Left ventricle myocardium inferior (tissue), 1 donor: ENCODE data around the gene NSMF. TPM values are rescaled to one million over a fixed set of nuclear protein-coding genes. Genes with fewer than 3 reads are reported as not detected.

Source experiments
- DNase-seq: peaks from one replicate; pipeline ENCODE4 v3.0.0-alpha.2; 2020
- H3K27ac ChIP-seq: fragments of 200-600 bp; replicated peaks from 2 replicates; pipeline ENCODE4 v1.8.0; 2021
- H3K27me3 ChIP-seq: fragments of 200-600 bp; 2 replicates; pipeline ENCODE4 v1.8.0; 2021; ENCODE audit warnings: low read depth
- H3K36me3 ChIP-seq: fragments of 200-600 bp; 2 replicates; pipeline ENCODE4 v1.8.0; 2021
- H3K4me1 ChIP-seq: fragments of 200-600 bp; 2 replicates; pipeline ENCODE4 v1.8.0; 2021
- H3K4me3 ChIP-seq: fragments of 200-600 bp; 2 replicates; pipeline ENCODE4 v1.8.0; 2021; ENCODE audit warnings: mild to moderate bottlenecking, moderate library complexity
- H3K9me3 ChIP-seq: fragments of 200-600 bp; replicated peaks from 2 replicates; pipeline ENCODE4 v1.8.0; 2021
- intact Hi-C: fragments of 100-400 bp; cut with micrococcal nuclease; formaldehyde crosslinking; loops from one replicate; pipeline ENCODE4 v1.11.0; 2022
- total RNA-seq: library from RNA; stranded (reverse); fragmentation: NEBNext Ultra II Directional; extraction: Animal tissue kit (Norgen Biotek cat#: 25700); gene quantifications from one replicate; pipeline ENCODE4 v1.2.1, GENCODE V29; 2021
- TF ChIP-seq, protein P1 (sequence below): fragments of 200-600 bp; IDR thresholded peaks from 2 replicates; pipeline ENCODE4 v1.8.0; 2021; ENCODE audit warnings: antibody characterized with exemption, mild to moderate bottlenecking, borderline replicate concordance
- donor health status: DM: no; HTN: yes; CAD: no; lungs with severe emphysema.

Gene NSMF
- total RNA-seq, 1 donor from 2014 or later: 9.8 TPM

DNA sequence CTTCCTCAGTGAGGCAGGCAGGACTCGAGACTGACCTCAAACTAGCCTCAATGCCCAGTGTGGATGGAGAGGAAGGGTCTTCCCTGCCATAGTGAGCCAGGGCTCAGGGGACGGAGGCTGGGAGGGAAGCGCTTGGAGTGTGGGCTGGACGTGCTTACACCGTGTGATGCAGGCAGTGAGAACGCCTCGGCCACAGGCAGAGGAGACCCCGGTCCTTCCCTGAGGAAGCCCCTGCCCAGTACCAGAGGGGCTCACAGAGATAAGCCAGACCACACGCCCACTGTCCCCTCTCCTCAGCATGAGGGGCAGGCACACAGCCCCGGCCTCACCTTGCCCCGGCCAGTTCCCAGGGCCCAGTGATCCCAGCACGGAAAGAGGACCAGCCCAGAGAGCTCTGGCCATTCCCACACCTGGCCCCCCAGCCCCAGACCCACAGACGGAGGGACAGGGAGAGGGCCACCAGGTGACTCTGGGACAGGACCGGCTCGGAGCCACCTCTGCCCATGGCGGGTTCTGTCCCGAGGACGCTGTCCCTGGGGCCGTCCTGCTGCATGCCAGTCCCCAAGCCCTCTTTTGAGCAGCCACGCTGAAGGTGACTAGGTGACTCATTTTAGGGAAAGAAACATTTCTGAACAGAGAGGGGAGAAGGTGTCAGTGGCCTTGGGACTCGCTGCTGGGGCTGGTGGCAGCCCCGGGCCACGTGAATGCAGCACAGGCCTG is 6.0 kb upstream of the NSMF start:
- TF ChIP-seq, protein P1, sequence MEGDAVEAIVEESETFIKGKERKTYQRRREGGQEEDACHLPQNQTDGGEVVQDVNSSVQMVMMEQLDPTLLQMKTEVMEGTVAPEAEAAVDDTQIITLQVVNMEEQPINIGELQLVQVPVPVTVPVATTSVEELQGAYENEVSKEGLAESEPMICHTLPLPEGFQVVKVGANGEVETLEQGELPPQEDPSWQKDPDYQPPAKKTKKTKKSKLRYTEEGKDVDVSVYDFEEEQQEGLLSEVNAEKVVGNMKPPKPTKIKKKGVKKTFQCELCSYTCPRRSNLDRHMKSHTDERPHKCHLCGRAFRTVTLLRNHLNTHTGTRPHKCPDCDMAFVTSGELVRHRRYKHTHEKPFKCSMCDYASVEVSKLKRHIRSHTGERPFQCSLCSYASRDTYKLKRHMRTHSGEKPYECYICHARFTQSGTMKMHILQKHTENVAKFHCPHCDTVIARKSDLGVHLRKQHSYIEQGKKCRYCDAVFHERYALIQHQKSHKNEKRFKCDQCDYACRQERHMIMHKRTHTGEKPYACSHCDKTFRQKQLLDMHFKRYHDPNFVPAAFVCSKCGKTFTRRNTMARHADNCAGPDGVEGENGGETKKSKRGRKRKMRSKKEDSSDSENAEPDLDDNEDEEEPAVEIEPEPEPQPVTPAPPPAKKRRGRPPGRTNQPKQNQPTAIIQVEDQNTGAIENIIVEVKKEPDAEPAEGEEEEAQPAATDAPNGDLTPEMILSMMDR: no peak
- no peak for DNase-seq
- H3K4me1 ChIP-seq: peaks cover 2% of the 10 kb centered on the region
- no peak overlapping the region for H3K27ac ChIP-seq
- H3K4me3 ChIP-seq: no peak overlapping the region
- H3K27me3 ChIP-seq: no peaks in the 10 kb centered on the region
- no peaks in the 10 kb centered on the region for H3K9me3 ChIP-seq
- H3K36me3 ChIP-seq: peaks cover 3% of the 10 kb centered on the region
- intact Hi-C loops: no loop called here

DNA sequence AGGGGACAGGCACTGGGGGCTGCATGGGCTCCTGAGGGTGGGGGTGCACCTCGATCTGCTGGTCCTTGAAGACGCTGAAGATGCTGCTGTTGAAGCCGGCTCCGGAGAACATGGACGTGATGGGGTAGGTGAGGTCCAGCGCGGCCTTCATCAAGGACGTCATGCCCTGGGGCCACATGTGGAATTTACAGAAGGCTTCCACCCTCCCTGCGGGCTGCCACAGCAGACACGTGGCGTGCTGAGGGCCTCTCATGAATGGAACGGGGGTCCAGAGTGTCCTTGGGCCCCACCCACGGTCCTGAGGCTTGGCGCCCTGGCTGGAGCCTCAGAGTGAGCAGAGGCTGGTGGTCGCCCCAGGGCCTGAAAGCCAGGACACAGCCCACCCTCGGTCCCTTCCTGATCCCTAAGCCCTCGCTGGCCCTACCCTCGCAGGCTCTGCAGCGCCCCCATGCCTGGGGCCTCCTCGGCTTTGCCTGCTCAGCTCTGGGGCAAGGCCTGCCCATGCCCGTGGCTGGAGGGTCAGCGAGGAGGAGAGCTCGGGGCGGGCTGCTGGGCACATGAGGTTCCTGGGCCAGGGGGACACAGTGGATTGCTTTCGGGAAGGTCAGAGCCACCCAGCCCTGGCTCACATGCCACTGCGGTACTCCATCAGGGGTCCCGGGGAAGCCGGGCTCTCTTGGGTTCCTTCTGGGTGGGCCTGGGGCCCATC is 5.3 kb upstream of the NSMF start:
- no peak for DNase-seq
- intact Hi-C loops: no loop called here
- TF ChIP-seq, protein P1: no peak
- no peaks in the 10 kb centered on the region for H3K9me3 ChIP-seq
- no peak overlapping the region for H3K4me3 ChIP-seq
- no peaks in the 10 kb centered on the region for H3K27me3 ChIP-seq
- peaks cover 9% of the 10 kb centered on the region for H3K4me1 ChIP-seq
- peaks cover 3% of the 10 kb centered on the region for H3K36me3 ChIP-seq
- H3K27ac ChIP-seq: no peak overlapping the region

DNA sequence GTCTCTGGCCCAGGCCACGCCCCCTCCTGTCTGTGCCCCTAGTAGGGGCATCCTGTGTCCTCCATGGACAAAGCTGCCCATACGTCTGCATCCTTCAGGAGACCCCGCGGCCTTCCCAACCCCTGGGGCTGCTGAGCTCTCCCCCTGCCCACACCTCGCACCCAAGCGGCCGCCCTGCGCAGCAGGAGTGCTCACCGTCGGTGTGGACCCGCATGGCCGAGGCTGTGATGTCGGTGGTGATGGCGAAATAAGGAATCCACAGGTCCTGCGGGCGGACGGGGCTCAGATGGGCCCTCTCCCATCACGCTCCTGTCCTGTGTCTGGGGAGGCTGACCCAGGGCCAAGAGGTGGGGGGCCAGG is 4.8 kb upstream of the NSMF start:
- Histone ChIP-seq H3K27me3 (no peaks in the 10 kb centered on the region), H3K36me3 (peaks cover 3% of the 10 kb centered on the region), H3K27ac (no peak overlapping the region), H3K4me3 (no peak overlapping the region), H3K9me3 (no peaks in the 10 kb centered on the region), H3K4me1 (peaks cover 11% of the 10 kb centered on the region)
- no peak for DNase-seq
- intact Hi-C loops: no loop called here
- TF ChIP-seq, protein P1: no peak

DNA sequence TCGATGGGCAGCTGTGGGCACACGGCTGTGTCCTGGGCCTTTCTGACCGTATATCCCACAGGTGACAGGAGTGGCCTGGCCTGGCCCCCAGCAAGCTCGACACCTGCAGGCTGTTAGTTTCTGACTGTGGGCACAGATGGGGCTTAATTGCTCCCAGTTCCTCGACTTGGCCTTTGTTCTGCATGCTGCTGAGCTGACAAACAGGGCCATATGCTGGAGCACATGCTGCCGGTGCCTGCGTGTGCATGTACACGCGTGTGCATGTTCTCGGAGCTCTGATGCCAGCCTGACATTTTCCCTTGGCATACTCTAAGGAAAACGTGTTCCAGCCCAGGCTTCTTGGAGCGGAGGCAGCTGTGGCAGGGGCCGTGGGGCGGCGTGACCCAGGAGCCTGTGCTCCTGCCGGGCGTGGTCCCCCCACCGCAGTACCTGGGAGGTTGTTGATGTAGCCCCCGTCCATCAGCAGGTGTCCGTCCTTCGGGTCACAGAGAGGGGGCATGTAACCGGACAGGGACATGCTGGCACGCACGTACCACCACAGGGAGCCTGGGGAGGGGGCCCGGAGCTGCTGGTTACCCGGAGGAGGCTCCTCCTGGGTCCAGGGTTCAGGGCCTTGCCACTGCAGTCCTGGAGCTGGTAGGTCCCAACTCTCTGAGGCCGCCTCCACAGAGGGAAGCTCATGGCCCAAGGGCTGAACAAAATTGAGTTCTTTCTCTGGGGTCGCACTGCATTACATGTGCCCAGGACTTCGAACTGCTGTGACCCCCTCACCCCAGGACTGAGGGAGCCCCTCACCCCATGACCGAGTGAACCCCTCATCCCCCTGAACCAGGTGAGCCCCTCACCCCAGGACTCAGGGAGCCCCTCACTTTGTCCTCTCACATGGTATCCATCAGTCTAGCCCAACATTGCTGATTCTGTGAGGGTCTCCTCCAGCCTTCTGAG is 4.1 kb upstream of the NSMF start:
- Histone ChIP-seq H3K4me3 (no peak overlapping the region), H3K36me3 (peaks cover 3% of the 10 kb centered on the region), H3K4me1 (peaks cover 17% of the 10 kb centered on the region), H3K27ac (no peak overlapping the region), H3K9me3 (no peaks in the 10 kb centered on the region), H3K27me3 (no peaks in the 10 kb centered on the region)
- TF ChIP-seq, protein P1: no peak
- intact Hi-C loops: no loop called here
- no peak for DNase-seq

DNA sequence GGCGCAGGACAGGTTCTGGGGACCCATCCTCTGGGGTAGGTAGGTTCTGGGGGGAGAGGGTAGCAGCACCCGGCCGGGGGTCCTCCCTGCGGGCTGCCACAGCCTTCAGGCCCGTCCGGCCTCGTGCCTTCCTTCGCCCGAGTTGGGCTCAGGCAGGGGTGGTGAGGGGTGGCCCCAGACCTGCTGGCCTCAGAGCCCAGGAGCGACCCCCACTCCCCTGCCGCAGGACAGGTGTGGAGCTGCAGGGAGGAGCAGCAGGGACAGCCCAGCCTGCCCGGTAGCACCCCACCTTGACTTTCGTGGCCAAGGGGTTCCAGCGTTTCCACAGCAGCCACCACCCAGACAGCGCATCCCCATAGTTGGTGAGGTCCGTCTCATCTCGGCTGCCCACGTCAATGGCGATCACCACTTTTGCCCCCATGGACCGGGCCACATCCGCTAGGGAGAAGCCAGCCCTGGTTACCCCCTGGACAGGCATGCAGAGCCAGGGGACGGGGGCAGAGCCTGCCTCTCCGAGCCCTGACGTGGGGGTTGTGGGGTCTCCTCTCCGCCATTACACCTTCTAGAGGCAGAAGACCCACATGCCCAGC is 3.4 kb upstream of the NSMF start:
- peaks cover 24% of the 10 kb centered on the region for H3K4me1 ChIP-seq
- DNase-seq: no peak

More for the DNA sequence above, 3.4 kb upstream of the NSMF start:
- no peaks in the 10 kb centered on the region for H3K27me3 ChIP-seq
- H3K9me3 ChIP-seq: no peaks in the 10 kb centered on the region
- H3K4me3 ChIP-seq: no peak overlapping the region
- H3K27ac ChIP-seq: no peak overlapping the region
- intact Hi-C loops: no loop called here
- H3K36me3 ChIP-seq: peaks cover 3% of the 10 kb centered on the region
- TF ChIP-seq, protein P1: no peak
